Fibroblast of gingiva (primary cell): ENCODE results near the gene HHIPL1.

ENCODE experiments used
- DNase-seq: peaks from one replicate; pipeline ENCODE4 v3.0.0-alpha.2; 2011; ENCODE audit warnings: low read depth

The HHIPL1 gene

DNA sequence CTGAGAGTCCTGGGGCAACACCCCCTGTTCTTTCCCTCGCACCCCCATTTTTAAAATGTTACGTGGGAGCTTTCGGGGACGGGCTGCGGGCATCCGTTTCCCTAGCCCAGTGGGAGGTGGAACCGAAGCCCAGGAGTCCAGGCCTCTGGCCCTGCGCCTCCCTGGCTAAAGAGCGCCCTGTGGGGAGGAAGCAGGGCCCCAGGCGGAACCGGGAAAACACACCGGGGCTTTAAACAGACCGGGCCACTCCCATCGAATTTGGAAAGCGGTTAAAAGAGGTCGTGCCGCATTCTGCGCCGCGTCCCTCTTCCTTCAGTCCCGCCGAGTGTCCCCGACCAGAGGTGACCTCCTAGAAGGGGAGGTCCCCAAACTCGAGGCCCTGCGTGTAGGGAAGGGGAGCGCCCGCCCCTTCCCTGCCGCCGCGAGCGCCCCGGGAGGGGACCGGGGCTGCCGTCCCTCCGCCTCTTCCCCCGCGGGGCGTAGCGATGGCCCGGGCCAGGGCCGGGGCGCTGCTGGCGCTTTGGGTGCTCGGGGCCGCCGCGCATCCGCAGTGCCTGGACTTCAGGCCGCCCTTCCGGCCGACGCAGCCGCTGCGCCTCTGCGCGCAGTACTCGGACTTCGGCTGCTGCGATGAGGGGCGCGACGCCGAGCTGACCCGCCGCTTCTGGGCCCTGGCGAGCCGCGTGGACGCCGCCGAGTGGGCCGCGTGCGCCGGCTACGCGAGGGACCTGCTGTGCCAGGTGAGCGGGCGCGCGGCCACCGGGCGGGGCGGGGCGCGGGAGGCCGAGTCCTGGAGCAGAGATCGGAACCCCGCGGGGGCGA, at the start of gene HHIPL1:
TSS of gene HHIPL1 (plus strand) at position 407 of the 822 bp plus-strand sequence. CDS start at position 486, 79 bp downstream.
- DNase-seq: peak; percentile 38

DNA sequence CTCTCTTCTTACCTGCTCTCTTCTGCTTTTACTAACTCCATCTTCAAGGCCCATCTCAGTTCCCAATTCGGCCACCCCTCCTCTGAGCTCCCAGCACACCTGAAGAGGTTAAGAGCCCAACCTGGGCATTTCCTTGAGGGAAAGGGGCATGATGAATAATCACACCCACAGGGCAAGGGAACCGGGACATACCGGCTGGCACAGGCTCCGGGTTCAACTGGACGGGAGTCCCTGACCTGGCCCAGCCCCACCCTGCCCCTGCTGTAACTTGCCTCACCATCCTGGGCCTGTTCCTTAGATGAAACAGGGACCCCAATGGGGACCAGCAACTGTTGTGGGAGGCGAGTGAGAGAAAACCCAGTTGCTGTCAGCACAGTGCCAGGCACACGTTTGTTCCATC, 49.4 kb upstream of the HHIPL1 start:
- no peak for DNase-seq

DNA sequence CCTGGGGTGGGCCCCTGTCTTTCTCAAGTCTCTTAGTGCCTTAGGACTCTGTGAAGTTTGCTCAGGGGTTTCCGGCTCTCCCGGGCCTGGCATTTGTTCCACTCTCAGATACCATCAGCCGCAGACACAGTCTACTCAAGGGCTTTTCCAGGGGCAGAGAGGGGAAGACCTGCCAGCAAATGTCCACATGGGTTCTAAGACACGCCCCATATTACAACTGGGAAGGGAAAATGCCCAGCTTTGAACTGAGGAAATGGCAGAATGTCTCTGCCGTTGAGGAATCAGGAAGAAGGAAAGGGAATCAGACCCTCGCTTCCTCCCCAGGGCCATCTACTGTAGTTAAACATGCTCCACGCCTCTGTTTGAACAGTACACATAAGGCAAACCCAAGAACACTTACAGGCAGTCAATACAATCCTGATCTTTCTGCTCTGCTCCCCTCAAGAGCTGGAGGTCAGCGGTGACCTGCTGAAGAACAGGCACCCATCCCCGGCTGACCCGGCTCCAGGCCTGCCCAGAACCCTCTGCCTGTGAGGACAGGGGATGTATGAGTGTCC, 48.8 kb upstream of the HHIPL1 start:
- DNase-seq: no peak

DNA sequence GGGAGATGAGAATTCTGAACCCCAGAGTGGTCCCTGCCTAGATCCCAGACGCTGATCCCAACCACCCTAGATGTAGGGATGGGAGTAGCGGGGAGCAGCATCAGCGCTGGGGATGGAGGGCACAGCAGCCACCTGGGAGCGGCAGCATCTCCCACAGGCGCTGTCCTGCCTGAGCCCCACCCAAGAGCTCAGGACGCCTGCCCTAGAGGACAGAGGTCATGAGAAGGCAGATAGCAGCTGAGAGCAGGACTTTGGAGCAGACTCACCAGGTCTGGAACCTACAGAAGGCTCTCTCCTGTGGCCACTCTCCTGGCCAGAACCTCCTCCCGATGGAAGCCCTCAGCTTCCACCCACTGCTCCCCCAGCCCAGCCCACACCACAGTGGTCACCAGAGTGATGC, 48.2 kb upstream of the HHIPL1 start:
- no peak for DNase-seq

DNA sequence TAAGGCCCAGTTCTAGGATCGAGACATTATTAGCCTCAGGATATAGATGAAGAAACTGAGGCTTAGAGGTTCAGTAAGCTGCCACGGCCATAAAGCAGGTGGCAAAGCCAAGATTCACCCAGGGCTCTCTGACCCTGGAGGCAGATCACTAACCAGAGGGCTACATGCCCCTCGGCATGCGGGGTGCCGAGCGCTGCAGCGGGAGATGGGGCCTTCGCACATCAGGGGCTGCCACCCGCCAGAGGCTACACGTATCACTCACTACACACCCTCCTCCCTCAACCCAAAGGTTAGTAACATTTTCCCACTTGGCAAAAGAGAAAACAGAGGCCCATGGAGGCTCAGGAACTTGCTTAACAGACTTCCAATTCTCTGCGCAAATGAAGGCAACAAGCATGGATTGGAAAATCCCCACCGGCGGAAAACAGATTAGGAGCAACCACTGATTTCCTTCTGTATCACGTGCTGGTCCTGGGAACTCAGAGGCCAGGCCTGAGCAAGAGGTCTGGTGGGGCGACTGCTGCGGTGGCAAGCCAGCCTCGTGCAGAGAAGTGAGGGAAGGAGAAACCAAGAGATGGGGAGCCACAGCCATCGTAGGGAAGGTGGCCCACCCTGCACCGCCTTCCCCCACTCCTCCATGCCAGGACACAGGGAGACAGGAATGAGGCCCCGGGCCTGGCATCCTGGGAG, 46.9 kb upstream of the HHIPL1 start:
- no peak for DNase-seq

DNA sequence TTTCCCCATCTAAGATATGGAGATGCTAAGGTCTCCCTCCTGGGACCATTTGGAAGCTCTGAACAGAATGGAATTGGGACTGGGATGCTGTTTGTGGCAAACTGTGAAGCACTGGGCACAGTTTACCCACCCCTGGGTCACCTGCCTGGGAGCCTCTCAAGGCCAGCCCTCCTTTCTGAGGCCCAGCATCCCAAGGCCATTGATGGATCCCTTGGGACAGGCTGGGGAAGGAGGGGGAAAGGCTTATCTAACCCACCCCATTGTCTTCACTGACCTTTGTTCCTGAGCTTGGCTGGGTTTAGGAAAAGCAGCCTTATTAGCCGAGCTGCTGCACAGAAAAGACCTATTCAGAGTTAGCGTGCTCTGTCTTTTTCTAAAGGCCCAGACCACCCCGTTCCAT, 46.2 kb upstream of the HHIPL1 start:
- no peak for DNase-seq

DNA sequence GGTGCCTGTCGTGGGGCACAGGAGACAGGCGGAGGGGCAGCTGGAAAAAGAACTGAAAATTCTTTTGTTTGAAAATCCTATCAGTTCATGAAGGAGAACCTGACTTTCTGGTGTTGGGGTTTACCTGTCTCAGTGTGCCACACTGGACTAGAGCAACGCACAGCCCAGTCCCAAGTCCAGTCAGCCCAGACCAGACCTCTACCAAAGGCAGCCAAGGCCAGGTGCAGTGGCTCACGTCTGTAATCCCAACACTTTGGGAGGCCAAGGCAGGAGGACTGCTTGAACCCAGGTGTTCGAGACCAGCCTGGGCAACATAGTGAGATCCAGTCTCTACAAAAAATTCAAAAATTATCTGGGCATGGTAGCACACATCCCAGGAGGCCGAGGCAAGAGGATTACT, 45.5 kb upstream of the HHIPL1 start:
- DNase-seq: no peak

DNA sequence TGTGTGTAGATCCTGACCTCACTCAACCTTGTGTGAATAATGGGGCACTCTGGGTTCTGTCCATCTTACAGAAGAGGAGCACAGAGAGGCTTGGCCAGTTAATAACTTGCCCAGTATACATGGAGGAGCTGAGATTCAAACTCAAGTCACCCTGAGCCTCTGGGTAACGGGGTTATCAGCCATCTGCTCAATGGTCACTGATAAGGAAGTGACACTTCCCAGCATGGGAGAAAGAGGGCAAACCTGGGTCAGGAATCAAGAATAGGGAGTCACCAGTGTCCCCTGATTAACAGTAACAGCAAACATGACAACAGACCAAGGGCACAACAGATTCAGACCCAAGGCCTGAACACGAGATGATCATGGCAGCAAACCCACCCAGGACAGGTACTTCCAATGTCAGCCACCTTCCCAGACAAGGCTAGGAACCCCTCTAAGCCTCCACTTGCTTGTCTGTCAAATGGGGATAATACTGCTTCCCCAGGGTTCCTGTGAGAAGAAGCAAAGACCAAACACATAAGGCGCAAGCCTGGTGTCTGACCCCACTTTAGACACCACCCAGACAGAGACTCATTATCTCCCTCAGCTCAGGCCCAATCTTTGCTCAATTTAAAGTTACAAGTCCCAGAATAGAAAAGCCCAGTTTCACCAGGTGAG, 44.6 kb upstream of the HHIPL1 start:
- no peak for DNase-seq

DNA sequence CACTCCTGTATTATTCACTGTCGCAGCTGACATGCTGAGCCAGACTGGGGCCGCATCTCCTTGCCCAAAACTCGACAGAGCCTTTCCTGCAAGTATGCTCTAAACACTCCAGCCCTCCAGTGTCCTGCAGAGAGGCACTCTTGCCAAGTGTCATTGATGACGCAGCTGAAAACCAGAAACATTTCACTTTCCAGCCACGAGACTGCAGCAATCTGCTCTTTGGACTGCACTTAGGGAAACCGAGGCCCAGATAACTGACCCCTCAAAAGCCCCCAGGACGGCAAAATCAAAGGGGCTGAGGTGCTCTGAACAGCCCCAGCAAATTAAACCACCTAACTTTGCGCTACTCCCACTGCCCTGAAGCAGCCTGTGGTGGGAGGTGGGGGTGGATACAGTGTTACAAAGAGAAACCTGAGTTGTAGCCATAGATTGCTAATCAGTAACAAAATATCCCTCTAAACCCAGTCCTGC, 43.5 kb upstream of the HHIPL1 start:
- DNase-seq: peak; percentile 24

DNA sequence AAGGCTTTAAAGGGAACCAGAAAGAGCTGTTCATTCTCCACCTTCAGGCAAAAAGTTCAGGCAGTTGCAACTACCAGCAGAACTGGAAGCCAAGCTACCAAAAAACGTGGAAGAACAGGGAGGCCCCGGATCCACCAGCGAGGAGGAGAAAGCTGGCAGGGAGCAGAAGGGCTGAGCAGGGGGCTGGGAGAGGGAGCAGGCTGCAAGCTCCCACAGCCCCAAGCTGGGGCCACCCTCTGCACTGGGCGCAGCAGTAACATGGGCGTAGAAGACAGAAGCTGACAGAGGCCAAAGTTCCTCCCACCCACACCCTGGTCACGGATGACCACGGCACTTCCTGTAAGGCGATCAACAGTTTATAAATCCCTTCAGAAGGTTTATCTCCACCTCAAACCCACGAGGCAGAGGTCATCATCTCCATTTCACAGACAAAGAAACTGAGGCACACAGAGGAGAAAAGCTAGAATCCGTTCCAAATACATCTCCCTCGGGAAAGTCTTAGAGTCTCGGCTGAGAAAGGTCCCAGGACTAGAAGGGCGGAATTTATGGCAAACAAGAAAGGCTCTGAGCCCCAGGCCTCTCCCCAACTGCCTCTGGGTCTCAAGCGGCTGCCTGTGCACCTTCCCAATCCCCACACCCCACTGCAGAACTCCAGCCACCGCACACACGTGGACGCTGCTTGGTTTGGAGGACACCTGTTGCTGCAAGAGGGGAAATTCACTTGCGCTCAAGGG, 42.7 kb upstream of the HHIPL1 start:
- no peak for DNase-seq

DNA sequence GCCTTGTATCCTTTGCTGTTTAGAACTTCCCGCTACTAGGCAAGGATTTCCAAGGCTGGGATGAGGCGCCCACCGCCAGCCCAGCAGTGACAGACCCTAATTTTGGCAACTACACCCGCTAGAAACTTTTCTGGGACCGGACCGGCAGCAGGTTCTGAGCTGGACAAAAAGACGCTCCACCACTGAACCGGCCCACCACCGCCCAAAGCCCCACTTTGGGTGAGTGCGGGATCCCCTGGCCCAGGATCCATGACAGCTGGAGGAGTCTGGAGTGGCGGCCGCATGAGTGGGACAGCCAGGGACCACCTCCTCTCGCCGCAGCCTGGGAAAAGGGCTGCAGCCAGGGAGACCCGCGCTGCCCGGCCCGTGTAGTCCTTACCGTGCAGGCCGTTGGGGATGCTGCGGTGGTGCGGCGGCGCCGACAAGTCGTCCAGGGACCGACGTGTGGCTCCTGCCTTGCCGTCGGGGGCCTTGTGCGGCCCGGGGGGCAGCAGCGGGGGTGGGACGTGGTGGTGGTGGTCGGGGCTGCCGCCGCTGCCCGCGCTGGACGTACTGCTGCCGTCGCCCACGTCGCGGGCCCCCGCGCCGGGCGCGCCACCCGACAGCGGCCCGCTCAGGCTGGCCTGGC, 42.0 kb upstream of the HHIPL1 start:
- DNase-seq: no peak

DNA sequence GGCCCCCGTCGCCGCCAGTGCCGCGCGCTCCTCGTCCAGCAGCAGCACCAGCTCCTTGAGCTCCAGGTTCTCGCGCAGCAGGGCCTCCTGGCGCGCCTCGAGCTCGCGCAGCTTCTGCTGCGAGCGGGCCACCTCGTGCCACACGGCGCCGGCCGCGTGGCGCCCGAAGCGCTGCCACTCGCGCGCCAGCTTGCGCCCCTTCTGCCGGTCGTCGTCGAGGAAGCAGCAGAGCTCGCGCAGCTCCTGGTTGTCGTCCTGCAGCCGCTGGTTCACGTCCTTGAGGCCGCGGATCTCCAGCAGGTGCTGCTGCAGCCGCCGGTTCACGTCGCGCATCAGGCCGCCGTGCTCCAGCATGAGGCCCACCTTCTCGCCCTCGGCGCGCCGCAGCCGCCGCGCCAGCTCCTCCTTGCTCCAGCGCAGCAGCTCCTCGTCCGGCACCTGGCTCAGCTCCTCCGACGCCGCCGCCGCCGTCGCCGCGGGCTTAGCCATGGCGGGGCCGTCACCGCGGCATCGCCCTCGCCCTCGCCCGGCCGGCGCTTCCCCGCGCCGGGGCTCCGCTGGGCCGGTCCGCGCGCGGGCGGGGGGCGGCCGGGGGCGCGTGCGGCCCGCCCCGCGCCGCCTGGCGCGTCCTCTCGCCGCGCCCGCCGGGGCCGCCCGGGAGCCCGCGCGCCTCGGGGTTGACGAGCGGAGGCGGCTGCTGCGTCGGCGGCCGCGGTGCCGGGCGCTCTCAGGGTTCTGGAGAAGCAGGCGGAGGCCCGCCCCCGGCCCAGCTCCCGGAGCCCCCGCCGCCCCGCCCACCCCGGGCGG, 41.3 kb upstream of the HHIPL1 start, which contains the start of gene CCDC85C:
TSS of gene CCDC85C (minus strand) at position 737 of the 807 bp plus-strand sequence. CDS start at position 489, 248 bp downstream.
- DNase-seq: no peak

DNA sequence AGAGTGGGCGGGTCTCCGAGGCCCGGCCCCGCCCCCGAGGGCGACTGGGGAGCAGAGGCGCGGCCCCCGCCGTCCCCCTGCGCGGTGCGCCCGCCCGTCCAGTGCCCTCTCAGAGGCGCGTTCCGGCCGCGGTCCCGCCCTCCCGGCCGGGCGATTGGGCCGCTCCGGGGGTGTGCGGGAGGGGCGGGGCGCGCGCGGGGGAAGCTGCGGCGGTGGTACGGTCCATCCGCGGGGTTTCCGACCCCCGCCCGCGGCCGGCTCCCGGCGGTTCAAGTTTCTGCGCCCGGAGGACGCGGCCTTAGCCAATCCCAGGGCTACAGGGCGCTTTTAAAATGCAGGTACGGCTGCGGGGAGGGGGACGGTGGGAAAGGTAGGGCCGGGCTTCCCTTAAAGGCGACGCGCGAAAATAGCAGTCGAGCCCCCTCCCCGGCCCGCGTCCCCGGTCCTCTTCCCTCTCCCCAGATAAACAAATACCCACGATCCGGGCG, 40.6 kb upstream of the HHIPL1 start:
- DNase-seq: peak; percentile 94

DNA sequence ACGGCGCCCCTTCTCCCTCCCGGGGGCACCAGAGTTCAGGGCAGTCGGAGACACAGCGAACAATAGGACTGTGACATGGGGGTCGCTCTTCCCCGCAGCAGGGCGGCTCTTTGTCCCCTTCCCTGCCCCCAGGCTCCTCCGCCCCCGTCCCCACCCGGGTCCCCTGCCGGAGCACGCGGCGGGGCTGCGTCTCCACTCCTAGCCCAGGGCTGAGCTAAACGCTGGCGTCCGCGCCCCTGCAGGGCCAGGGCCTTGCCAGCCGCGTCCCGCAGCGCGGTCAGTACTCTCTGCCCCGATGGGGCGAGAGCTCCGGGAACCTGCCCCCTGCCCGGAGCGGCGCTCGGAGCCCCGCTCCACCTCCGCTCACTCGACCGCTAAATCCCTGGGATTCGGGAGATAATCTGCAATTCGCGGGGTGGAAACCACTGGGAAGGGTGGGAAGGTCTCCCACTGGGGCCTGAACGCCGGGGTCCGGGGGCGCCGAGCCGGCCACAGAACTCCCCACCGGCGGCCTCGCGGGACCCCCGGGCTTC, 40.1 kb upstream of the HHIPL1 start:
- DNase-seq: peak; percentile 8

DNA sequence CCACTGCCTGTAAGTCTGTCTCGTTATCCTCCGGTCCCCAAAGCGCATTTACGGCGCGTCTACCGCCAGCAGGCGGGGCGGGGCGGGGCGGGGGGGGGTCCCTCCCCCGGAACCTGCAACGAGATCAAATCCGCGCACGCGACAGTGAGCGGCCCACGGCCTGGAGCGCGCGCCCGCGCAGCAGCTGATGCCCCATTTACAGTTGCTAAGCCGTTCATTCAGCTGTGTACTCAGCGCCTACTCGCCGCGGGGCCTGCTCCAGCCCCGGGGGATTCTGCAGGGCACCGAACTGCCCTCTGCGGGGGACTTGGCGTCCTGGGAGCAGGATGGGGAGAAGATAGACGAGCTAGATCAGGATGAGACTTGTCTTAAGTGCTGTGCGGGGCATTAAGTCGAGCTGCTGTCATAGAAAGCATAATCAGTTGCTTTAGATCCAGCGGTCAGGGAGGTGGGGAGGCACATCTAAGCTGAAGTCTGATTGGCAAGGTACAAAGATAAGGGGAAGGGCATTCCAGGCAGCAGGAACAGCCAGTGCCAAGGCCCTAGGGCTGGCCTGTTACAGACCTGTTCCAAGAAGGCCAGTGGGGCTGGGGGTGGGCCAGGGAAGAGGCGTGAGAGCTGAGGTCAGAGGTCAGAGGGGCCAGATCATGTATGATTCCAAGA, 39.5 kb upstream of the HHIPL1 start:
- peak; percentile 35 for DNase-seq

DNA sequence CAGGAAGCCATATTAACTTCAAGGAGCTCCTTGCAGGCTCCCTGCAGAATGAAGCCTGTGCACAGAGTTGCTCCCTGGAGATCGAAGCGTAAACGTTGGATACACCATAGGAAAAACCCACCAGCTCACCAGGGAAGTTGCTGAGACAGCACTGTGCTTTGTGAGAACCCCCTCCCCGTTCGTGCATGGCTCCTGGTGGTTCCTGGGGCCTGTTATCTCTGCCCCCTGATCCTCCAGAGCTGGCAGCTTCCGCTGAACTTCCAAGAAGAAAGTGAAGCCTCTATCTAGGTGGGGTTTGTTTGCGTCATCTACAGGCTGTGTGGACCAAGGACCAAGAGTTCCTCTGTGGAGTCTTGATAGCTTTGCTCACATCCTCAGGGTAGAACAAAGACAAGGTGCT, 38.6 kb upstream of the HHIPL1 start:
- DNase-seq: no peak

DNA sequence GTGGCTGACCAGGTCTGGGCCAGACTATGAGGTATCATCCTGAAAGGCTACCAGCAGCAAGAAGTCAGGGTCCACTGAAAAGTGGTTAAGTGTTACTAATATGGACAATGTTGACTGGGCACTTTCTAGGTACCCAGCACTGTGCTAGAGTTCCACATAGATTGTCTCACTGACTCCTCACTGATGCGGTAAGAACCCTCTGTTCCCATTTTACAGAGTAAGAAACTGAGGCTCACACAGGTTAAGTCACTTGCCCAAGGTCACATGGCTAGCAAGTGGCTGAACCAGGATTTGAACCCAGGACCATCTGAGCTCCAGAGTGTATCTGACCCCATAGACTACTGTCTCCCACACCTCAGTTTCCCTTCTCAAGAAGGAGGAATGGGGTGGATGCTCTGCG, 36.3 kb upstream of the HHIPL1 start:
- DNase-seq: no peak

DNA sequence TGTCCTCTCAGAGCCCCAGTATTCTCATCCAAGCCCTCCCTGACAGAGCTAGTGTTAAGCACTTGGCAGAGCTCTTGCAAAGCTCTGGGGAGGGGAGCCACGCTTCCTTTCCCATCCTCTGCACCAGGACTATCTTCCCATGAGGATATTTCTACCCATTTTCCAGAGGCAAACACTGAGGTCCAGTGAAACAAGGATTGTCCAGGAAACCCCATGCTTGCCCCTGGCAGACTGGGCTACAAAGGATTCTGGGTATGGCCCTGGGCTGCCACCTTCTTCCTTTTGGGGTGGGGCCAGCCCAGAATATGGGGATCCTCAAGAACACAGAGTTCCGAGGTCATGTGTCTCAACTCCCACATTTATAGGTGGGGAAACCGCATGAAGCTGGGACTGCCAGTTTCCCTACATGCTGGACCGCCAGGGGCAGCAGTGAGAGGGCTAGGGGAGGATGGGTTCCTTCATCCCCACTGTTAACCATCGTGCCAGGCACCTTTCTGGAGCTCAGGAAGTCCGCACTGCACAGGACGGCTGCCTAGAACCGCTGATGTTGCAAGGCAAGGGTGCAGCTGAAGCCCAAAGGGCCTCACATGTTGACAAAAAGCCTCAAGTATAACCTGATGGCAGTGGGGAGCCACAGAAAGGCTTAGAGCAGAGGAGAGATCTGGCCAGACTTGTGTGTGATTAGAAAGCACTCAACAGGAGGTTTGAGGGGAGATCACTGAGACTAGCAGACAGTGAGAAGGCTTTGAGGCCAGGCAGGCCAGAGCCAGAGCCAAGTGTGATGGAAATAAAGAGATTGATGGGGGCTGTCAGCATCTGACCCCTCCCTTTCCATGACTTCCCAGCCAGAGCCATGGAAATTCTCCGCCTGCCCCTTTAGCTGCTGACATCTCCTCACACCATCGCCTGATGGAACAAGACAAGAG, 35.4 kb upstream of the HHIPL1 start:
- no peak for DNase-seq
